GM10847 (cell line): ENCODE data around the gene DPEP3.
"Not testable (repeated sequence)": the region's sequence is repeated elsewhere in the genome, so short reads cannot be mapped to it uniquely, and the experiment has no call there.

Experiments
- POLR2A ChIP-seq: IDR thresholded peaks from 2 replicates; pipeline ENCODE4 v1.6.1; 2011; ENCODE audit not compliant: insufficient read length; ENCODE audit errors: extremely low read depth

DPEP3 gene

GRCh38 chr16:67979955-67980678 lies at the start of gene DPEP3:
TSS of gene DPEP3 (minus strand) at chr16:67980499. CDS start at chr16:67980380, 119 bp downstream.
- no peak for TF ChIP-seq POLR2A

GRCh38 chr16:68028996-68029395 lies 48.7 kb upstream of the DPEP3 start:
- TF ChIP-seq POLR2A: no peak

- peak; percentile 77 for TF ChIP-seq POLR2A
Observed at GRCh38 chr16:68022728-68023537, 42.6 kb upstream of the DPEP3 start, which contains the start of the genes DDX28 and DUS2. TSS of gene DDX28 (minus strand) at chr16:68023232. CDS start at chr16:68023202, 30 bp downstream. TSS of gene DUS2 (plus strand) at chr16:68023284. CDS start at chr16:68038024, 14,740 bp downstream.

DNA sequence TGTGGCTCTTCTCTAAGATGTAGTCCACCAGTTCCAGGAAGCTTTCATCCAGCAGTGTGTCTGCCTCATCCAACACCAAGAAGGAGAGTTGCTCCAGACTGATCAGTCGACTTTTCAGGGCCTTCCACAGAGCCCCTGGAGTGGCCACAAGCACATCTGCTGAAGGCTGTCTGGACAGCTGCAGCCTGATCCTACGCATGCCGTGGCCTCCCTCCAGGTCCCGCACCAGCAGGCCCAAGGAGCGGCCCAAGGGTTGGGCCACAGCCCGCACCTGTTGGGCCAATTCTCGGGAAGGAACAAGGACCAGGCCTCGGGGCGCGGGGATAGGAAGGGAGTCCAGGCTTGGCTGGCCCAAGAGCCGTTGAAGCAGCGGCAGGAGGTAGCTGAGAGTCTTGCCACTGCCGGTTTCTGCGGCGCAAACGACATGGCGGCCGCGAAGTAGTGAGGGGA lies 42.0 kb upstream of the DPEP3 start:
- TF ChIP-seq POLR2A: no peak

- TF ChIP-seq POLR2A: no peak
Observed at GRCh38 chr16:68021490-68021889, 41.2 kb upstream of the DPEP3 start.

- no peak for TF ChIP-seq POLR2A
Observed at GRCh38 chr16:68019167-68019680, 38.9 kb upstream of the DPEP3 start.

GRCh38 chr16:68015681-68016080 lies 35.4 kb upstream of the DPEP3 start, which contains the start of gene DPEP2NB:
TSS of gene DPEP2NB (minus strand) at chr16:68015911. CDS start at chr16:68015770, 141 bp downstream.
- TF ChIP-seq POLR2A: no peak

DNA sequence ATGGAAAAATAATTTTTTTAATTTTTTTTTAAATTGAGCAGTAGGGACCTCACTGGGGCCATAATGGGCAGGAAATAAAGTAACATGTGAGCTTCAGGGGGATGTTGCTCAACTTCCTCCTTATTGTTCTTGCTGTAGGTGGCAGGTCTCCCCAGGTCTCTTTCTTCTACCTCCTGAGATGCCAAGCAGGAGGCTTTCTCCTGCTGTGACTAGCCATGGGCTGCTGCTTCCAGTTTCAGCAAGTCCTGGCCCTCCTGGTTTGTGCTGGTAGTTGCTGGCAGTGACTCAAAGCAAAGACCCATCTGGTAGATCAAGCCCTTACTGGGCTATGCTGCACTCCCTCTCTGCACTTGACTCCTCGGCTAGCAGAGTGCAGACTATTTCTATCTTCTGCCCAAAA lies 33.1 kb upstream of the DPEP3 start:
- no peak for TF ChIP-seq POLR2A

- TF ChIP-seq POLR2A: no peak
Observed at GRCh38 chr16:68009157-68009735, 28.9 kb upstream of the DPEP3 start.

GRCh38 chr16:68005786-68006286 lies 25.5 kb upstream of the DPEP3 start:
- TF ChIP-seq POLR2A: no peak

DNA sequence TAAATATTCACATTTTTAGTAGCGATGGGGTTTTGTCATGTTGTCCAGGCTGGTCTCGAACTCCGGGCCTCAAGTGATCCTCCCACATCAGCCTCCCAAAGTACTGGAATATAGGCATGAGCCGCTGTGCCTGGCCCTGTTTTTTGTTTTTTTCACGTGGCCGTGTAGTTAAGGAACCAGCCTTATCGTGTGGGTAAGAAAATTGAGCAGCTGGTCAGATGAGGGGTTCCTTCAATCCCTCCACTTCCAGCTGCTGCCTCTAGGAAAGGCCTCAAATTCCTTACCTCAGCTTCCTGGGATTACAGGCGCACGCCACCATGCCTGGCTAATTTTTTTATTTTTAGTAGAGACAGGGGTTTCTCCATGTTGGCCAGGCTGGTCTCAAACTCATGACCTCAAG lies 24.9 kb upstream of the DPEP3 start:
- TF ChIP-seq POLR2A: no peak

DNA sequence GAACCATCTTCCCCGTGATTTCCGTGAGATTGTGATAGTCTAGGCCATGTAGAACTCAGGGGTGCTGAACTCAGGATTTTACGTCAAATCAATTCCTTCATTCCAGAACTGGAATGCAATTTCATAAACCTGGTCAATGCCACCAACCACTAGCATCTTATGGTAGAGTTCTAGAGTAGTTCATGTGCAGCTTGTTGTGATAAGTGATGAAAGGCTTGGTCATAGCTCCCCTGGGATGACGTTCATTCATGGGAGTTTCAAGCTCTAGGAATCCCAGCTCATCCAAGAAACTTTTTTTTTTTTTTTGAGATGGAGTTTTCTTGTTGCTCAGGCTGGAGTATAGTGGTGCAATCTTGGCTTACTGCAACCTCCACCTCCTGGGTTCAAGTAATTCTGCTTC lies 22.7 kb upstream of the DPEP3 start:
- TF ChIP-seq POLR2A: no peak

DNA sequence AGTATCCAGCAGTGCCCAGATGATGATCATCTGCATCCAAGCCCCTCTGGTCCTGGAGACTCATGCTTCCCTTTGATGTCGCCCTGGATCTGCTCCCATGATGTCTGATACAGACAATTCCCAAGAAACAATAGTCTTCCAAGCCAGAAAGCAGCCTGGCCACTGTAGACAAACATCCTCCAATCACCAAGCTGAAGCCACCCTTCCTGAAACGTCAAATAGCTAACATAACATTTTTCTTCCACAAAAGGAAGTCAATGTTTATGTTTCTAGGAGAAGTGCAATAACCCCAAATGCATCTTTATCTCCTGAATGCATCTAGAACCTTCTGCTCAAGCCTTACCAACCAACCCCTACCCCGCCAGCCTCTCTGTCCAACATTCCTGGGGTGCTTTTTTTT lies 20.2 kb upstream of the DPEP3 start:
- no peak for TF ChIP-seq POLR2A

DNA sequence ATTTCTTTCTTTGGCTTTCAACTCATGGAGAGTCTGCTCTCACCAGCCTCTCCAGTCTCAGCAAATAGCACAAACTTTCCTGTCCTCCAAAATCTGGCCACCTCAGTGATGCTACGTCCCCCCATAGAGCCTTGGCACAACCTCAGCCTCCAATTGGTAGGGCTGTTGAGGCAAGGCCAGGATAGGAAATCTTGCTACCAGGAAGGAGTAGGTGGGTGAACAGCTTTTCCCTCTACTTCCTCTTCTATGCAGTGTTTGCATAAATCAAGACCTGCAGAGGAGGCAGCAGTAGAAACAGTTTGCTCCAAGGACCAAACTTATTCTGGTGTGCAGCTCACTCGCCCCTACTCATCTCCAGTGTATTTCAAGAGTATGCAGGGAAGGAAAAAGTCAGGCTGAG lies 19.7 kb upstream of the DPEP3 start:
- no peak for TF ChIP-seq POLR2A

GRCh38 chr16:67998779-67999688 lies 18.7 kb upstream of the DPEP3 start, which contains the start of gene DPEP2:
TSS of gene DPEP2 (minus strand) at chr16:67999484. CDS start at chr16:67993212, 6,272 bp downstream.
- not testable (repeated sequence) for TF ChIP-seq POLR2A

DNA sequence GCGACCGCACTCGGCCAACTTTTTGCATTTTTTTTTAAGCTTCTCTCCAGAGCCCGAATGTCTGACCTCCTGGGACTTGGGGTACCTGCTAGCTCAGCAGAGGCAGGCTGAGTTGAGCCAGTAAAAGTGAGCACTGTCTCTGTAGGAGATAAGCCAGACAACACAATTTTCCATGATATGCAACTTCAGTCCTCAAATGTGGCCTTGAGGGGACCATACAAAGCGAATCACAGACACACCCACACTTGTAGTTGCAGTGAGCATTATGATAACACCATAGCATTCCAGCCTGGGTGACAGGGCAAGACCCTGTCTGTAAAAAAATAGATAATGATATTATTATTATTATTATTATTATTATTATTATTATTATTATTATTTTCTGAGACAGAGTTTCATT lies 16.4 kb upstream of the DPEP3 start:
- no peak for TF ChIP-seq POLR2A
